IMR-90 (cell line): ENCODE data around the gene PTPRN2.

Experiments used
- POLR2A ChIP-seq: IDR thresholded peaks from 2 replicates; pipeline ENCODE4 v1.6.1; 2012; ENCODE audit warnings: mild to moderate bottlenecking, low read depth, low read length
- RAD21 ChIP-seq: IDR thresholded peaks from 2 replicates; pipeline ENCODE4 v1.6.1; 2012; ENCODE audit warnings: low read length, improper control_type of control experiment
- RFX5 ChIP-seq: IDR thresholded peaks from 2 replicates; pipeline ENCODE4 v1.8.0; 2012; ENCODE audit warnings: low read depth, mild to moderate bottlenecking, low read length, moderate library complexity
- TF ChIP-seq, protein P1 (sequence below): conservative IDR thresholded peaks from 2 replicates; pipeline ENCODE4 v1.5.1; 2012; ENCODE audit warnings: mild to moderate bottlenecking, low read depth, low read length, improper control_type of control experiment
- TF ChIP-seq, protein P2 (sequence below): fragments of 150-350 bp; IDR thresholded peaks from 2 replicates; pipeline ENCODE4 v1.6.1; 2016; ENCODE audit warnings: low read depth, mild to moderate bottlenecking, low read length, moderate library complexity, borderline replicate concordance

DNA sequence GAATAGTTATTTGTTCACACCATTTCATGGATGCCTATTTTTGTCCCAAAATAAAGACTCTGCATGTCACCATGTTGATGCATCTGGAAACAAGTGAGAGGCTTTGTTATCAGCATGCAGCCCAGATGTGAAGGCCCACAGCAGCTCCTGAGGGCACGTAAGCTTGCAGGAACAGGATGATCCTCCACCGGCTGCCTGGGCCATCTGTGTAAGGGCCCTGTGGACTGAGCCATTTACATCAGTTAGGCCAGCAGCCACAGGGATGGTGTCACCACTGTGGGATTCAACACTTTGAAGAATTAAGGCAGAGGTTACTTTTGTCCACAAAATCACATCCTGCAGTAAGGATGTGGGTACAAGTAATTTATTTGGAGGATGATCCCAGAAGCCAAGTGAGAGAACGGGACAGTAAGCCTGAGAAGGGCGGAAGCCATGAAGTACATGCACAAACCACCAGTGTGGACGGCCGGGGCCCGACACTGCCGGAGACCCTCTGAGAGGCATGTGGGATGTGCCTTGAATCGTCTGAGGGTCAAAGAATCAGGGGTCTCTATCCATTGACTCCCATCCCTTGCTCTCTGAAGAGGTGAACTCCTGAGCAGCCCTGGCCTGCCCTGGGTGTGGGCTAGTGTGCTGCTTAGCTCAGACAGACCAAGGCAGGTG is 641.1 kb downstream of the PTPRN2 start:
- TF ChIP-seq, protein P1, sequence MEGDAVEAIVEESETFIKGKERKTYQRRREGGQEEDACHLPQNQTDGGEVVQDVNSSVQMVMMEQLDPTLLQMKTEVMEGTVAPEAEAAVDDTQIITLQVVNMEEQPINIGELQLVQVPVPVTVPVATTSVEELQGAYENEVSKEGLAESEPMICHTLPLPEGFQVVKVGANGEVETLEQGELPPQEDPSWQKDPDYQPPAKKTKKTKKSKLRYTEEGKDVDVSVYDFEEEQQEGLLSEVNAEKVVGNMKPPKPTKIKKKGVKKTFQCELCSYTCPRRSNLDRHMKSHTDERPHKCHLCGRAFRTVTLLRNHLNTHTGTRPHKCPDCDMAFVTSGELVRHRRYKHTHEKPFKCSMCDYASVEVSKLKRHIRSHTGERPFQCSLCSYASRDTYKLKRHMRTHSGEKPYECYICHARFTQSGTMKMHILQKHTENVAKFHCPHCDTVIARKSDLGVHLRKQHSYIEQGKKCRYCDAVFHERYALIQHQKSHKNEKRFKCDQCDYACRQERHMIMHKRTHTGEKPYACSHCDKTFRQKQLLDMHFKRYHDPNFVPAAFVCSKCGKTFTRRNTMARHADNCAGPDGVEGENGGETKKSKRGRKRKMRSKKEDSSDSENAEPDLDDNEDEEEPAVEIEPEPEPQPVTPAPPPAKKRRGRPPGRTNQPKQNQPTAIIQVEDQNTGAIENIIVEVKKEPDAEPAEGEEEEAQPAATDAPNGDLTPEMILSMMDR = no peak
- TF ChIP-seq POLR2A = no peak
- TF ChIP-seq, protein P2, sequence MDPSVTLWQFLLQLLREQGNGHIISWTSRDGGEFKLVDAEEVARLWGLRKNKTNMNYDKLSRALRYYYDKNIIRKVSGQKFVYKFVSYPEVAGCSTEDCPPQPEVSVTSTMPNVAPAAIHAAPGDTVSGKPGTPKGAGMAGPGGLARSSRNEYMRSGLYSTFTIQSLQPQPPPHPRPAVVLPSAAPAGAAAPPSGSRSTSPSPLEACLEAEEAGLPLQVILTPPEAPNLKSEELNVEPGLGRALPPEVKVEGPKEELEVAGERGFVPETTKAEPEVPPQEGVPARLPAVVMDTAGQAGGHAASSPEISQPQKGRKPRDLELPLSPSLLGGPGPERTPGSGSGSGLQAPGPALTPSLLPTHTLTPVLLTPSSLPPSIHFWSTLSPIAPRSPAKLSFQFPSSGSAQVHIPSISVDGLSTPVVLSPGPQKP = no peak
- no peak for TF ChIP-seq RFX5
- no peak for TF ChIP-seq RAD21
